GM19324 (cell line): ENCODE measurements around the gene SEC14L1.
A peak's percentile ranks its signal among the peaks of the same experiment; 100 is the strongest.
"Not testable (repeated sequence)": the region's sequence is repeated elsewhere in the genome, so short reads cannot be mapped to it uniquely, and the experiment has no call there.

Source experiments
- ATAC-seq: cut with Tn5 transposase; IDR thresholded peaks from one replicate; pipeline ENCODE4 v1.9.1; 2021; ENCODE audit warnings: mild to moderate bottlenecking, moderate library complexity; ENCODE audit not compliant: unreplicated experiment, low FRiP score

SEC14L1 gene

DNA sequence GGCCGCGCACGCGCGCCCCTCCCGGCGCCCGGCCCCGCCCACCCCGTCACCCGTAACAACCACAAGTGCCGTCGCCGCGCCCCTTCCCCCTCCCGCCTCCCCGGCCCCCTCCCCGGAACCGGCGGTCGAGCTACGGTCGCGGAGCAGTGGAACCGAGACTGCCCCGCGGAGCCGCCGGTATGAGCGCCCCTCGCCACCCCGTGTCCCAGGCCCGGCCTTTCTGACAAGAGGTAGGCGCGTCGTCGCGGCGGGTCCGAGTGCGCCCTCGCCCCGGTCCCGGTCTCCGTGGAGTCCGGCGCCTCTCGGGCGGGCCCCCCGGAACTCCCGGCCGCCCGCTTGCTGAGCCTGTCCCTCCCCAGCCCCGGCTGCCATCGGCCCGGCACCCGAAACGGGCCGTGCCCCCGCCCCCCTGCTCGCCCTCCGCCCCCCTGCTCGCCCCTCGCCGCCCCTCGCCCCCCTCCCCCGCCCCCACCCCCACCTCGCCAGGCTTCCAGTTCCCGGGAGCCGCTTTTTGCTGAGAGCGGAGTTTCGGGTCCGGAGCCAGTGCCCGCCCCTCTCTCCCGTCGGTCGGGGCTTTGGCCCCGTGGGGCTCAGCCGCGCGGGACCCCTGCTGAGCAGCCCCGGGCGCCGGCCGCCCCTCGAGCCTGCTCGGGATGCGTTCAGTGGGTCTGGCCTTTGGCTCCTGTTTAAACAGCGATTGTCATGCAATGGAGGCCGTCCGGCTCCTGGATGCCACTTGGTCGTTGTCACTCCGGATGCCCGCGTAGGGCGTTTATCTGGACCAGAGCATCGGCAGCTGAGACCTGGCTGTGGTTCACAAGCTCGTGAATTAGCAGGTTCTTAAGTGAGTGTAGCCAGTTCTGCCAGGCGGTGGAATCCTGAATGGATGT lies at the start of gene SEC14L1:
TSS of gene SEC14L1 (plus strand) at position 92 of the 890 bp plus-strand sequence. CDS start 2,628 bp downstream, outside the sequence.
- peak; percentile 51 for ATAC-seq

DNA sequence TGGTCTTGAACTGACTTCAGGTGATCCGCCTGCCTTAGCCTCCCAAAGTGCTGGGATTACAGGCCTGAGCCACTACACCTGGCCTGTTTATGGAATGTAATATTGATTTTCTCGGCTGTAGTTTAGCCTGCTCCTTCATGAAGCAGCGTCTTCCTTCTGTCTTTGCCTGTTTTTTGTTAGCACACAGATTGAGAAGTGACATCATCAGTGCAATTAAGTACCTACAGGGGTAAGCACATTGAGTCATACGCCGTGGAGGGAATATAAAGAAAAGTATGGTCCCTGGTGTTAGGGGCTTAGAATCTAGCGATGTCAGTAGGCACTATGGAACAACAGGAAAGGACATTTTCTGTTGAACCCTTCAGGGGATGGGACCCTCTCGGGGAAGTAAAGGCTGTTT lies 48.7 kb upstream of the SEC14L1 start:
- no peak for ATAC-seq

DNA sequence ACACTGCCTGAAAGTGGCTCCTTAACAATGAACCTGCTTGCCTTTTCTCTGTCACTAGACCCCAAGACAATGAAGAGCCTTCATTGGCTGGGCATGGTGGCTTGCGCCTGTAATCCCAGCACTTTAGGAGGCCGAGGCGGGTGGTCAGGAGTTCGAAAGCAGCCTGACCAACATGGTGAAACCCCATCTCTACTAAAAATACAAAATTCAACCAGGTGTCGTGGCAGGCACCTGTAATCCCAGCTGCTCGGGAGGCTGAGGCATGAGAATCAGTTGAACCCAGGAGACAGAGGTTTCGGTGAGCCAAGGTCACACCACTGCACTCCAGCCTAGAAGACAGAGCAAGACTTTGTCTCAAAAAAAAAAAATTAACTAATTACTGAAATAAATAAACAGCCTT lies 45.3 kb upstream of the SEC14L1 start:
- no peak for ATAC-seq

DNA sequence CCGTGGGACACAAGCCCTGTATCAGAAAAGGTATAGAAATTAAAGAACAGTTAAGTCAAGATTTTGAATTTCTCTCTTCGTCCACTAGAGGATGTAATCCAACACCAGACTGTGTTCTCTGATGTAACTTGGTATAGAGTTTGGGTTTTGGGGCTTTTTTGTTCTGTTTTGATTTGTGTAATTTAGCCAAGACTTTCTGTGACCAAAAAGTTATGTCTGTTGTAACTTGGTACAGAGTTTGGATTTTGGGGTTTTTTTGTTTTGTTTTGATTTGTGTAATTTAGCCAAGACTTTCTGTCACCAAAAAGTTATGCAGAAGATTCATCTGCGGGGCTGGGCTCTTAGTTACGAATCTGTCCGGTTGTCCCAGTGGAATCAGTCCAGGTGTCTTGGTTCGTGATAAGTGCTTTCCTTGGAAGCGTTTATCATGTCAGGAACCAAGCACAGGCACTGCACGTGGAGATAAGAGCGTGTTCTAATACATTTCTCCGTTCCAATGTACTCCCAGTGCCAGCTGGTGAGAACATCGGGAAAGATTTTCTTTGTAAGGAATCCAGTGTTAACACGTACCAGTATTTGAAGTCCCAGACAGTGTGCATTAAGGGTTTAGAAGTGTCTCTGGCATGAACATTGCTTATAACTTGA lies 44.1 kb upstream of the SEC14L1 start:
- no peak for ATAC-seq

DNA sequence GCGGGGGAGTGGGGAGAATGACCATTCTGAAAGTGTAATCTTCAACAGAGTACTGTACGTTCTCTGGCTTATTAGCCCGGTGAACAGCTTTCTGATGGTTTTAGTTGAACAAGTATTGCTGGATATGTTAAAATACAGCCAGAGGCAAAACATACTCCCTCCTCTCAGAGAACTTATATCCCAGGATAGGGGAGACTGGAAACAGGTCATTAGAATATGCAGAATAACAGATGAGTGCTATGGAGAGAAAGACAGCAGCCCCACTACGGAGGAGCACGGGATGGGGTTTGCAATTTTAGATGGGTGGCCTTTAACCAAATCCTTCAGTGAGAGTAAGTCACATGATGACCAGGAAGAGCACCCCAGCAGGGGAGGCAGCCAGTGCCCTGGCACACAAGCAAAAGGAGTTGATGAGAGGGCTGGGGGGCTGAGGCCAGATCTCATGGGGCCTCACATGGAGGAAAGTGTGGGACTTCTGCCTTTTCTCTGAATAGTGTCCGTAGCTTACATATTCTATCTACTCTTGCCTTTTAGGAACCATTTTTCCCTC lies 43.1 kb upstream of the SEC14L1 start:
- no peak for ATAC-seq

DNA sequence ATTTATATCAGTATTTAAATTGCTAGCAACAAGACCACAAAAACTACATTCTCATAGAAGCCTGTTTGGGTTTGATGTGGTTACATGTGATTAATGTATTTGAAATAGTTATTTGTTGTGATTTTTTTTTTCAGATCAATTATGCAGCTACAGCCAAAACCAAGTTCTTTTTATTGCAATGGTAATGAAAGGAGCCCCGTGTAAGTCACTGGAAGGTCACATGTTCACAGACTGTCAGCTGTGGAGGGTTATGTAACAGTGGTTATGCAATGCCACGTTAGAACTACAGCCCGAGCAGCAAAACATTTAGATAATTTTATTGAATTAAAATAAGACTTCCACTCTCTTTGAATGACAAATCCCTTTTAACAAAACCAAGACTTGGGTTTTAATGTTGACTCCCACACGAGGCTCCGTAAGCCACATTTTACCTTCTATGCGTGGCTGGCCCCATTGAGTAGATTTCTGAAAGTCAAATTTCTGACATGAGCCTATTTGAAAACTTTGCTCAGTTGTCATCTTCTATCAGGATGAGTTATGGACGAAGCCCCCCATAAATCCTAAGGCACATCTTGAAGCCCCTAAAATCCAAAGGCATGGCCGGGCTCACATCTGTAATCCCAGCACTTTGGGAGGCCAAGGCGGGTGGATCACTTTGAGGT lies 41.8 kb upstream of the SEC14L1 start:
- ATAC-seq = no peak

DNA sequence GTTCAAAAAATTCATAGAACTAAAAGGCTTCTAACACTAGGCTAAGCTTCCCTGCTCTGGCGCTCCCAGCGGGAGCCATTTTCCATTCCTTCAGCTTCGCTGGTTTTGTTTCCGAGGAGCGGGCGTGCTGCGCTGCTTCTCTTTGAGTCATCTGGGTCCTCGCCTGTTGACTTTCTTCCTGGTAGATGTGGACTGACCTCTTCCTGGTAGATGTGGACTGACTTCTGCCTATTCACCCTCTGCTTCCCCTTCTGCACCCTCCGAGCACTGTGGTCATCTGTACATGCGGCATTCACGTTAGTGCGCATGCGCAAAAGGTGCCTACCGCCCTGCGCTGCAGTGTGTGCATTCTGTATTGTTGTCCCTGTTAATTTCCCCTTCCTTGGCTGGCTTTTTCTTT lies 40.8 kb upstream of the SEC14L1 start:
- ATAC-seq = no peak

DNA sequence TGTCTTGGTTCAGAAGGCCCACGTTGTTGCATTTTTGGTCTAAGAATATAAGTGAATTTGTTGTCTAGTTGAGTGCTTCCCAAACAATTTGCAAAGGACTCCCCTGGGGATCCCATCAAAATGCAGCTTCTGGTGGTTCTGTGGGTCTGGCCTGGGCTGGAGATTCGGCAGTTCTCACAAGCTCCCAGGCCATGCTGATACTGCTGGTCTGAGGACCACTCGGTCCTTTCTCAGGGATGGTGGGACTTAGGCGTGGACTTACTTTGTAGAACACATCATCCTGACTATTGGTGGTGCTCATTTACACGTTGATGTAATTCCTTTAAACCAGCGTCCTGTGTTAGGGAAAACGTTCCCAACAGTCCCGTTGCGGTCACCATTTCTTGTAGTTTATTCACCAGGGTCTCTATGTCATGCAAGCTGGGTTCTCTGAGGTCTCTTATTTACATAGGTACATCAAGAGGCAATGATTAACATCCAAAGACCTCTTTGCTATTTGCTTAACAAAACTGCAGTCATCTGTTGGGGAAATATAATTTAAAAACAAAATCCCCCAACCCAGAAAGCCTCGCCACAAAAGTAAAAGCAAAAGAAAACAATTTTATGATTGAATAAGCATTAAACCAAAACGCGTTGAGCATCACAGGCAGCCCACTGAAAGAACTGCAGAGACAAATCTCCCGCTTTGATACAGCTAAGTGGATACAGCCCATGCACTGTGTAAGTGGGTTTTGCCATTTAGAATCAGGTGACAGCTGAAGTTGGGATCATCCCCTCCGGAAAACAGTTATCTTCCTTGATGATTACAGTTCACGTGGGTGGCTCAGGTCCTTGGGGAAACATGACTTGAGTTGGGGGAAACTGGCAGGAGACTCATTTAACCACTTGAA lies 39.0 kb upstream of the SEC14L1 start:
- no peak for ATAC-seq

DNA sequence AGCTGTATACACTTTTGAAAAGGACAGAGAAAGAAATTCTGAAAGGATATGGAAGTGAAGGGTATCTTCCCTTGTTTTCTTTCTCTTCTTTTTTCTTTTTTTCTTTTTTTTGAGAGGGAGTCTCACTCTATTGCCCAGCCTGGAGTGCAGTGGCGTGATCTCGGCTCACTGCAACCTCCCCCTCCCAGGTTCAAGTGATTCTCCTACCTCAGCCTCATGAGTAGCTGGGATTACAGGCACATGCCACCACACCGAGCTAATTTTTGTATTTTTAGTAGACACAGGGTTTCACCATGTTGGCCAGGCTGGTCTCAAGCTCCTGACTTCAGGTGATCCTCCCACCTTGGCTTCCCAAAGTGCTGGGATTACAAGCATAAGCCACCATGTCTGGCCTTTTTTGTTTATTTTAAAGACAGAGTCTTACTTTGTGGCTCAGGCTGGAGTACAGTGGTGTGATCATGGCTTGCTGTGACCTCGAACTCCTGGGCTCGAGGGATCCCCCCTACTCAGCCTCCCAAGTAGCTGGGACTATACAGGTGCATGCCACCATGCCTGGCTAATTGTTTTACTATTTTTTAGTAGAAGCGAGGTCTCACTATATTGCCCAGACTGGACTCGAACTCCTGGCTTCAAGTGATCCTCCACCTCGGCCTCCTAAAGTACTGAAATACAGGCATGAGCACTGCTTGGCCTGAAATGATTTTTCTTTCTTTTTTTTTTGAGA lies 38.2 kb upstream of the SEC14L1 start:
- ATAC-seq = not testable (repeated sequence)

DNA sequence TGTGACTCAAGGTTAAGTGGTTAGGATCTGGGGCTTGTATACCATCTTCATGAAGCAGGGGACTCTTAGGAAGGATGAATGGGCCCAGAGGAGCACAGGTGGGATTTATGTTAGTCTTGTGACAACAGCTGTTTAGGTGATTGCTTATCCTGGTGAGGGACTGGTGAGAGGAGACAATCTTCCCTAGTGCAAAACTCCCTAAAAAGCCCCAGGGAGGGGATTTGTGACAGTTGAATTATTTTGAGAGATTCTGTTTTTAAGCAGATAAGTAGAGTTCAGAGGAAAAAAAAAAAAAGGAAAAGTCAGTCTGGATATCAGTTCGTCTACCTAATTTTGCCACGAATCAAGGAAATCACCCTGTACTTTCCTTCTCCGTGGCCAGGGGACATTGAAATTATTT lies 35.1 kb upstream of the SEC14L1 start:
- no peak for ATAC-seq

DNA sequence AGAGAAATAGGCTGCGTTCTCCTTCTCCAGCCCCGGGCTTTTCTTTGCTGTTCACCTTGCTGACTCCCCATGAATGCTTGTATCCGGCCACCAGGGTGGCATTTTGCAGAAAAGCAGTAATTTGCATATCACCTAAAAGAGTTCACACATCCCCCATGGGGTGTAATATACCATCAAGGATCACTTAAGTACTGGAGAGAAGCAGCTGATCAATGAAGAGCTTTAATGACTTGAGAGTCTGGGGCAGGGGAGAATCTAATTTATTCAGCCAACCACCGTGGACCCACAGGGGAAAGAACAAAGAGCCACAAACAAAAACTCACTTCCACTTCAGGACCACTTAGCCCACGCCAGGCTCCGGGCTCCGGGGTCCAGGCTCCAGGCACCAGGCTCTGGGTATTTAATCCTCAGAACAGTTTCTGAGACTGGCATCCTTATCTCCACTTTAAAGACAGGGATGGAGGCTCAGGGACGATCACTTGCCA lies 33.9 kb upstream of the SEC14L1 start:
- no peak for ATAC-seq

DNA sequence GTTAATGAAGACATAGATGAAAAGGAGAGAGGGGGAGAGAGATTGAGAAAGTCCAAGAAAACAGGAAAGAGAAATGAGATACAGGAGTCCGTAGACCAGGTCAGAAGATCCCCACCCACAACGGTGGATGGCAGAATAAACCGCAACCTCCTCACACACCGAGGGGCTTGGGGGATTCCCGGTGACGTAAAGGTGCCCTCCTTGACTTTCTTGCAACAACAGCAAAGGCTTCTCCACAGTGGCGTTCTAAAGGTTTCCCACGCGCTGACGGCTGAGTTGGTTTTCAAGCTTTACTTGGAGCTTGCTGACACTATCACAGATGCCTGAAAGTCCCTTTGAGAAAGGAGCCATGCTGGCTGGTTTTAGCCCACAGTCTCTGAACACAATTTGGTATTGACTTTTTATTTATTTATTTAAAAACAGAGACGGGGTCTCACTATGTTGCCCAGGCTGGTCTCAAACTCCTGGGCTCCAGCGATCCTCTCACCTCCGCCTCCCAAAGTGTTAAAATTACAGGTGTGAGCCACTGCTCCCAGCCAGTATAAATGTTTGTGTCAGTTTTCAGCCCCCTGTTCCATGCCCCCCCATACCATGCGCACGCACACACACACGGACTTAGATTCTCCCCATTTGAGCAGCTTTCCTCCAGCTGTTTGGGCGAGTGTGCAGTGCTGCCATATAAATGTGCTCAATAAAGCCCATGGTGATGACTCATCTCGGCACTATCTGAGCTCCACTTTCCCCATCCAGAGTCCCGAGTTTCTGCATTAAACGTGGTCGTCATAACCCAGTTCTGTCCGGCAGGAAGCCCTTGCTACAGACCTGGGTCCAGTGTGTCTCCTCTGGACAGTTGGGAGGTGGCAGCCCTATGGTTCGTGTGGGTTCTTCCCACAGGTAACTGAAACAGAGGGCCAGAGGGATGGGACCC lies 33.0 kb upstream of the SEC14L1 start:
- no peak for ATAC-seq

DNA sequence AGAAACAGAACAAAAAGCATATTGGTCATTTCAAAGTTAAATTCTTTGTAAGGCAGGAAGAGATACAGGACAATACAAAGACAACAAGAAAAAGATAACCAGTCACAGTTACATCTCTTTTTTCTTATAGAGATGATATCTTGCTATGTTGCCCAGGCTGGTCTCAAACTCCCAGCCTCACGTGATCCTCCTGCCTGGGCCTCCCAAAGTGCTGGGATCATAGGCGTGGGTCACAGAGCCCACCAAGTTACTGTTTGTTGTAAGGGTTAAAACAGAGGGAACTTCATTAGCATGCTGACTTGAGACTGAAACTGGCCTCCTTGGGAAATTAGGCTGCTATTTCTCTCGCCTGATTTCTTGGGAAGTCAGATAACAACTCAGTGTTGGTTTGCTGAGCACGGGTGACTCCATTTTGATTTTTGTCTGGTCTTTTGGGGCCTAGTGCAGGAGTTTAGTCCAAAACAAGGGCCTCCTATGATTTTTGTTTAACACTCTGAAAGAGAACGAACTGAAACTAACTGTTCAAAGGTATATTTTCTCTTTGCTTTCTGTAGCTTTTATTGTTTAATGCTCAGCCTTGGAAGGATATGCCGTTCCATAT lies 31.5 kb upstream of the SEC14L1 start:
- ATAC-seq = no peak

DNA sequence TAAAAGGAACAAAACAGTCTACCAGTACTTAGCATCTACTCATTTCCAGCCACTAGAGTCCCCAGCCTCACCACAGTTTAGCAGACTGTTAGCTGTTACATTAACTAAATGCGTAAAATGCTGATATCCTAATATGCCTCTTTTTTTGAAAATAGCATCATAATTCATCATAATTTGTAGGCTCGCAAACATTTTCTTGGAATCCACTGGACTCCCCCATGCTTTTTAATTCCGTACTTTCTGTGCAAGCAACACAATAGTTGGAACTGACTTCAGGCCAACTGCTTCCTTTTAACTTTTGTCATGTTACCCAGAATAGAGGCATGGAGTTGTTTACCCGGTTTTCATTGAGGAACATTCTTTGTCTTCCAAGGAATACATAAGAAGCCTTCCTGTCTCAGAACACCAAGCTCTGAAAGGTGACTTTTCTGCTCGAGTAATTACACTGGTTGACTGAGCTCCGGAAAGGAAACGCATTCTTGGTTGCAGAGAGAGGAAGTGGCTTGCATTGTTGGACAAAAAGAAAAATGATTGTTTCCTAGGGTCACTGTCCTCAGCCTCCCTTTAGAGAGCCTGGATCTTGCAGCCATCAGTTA lies 30.9 kb upstream of the SEC14L1 start:
- no peak for ATAC-seq

DNA sequence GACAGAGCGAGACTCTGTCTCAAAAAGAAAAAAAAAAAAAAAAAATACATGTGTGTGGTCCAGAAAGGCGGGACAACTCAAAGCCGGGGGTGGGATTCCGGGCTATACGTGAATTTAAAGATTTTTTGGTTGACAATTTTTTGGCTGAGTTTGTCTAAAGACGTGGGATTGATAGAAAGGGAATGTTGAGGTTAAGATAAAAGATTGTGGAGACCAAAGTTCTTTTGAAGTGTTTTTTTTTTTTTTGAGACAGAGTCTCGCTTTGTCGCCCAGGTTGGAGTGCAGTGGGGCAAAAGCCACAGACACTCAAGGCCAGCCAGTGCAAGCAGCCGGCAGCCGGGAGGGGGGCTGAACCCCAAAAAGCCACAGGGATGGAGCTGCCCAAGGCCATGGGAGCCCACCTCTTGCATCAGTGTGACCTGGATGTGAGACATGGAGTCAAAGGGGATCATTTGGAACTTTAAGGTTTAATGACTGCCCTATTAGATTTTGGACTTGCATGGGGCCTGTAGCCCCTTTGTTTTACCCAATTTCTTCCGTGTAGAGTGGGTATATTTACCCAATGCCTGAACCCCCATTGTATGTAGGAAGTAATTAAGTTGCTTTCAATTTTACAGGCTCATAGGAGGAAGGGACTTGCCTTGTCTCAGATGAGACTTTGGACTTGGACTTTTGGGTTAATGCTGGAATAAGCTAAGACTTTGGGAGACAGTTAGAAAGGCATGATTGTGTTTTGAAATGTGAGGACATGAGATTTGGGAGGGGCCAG lies 29.4 kb upstream of the SEC14L1 start:
- not testable (repeated sequence) for ATAC-seq

DNA sequence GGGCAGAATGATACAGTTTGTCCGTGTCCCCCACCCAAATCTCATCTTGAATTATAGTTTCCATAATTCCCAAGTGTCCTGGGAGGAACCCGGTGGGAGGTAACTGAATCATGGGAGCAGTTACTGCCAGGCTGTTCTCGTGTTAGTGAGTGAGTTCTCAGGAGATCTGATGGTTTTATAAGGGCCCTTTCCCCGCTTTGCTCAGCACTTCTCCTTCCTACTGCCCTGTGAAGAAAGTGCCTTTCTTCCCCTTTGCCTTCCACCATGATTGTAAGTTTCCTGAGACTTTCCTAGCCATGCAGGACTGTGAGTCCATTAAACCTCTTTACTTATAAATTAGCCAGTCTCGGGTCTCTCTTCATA lies 28.9 kb upstream of the SEC14L1 start:
- ATAC-seq = no peak

DNA sequence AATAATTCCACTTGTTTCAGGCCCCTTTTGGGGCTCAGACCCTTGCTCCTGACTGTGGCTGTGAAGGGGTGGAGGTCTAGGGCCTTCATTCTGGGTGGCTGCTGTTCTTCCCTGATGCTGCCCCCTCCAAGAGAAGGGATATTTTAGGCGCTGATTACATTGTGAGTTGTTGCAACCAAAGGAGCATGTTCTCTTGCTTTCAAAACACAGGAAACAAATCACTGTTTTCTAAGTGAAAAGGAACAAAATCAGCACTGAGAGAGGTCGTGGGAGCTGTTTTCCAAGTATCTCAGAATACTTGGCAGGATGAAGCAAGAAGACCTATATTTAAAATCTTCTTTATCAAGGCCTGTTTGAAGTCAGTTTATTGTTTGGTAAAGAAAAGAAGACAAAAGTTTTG lies 25.3 kb upstream of the SEC14L1 start:
- no peak for ATAC-seq
